KBM-7 (cell line): ENCODE measurements around the gene PDE8B.
A peak's percentile ranks its signal among the peaks of the same experiment; 100 is the strongest.

ENCODE experiments used
- DNase-seq: peaks from one replicate; pipeline ENCODE4 v3.0.0-alpha.2; 2015
- in situ Hi-C: fragments of 300-500 bp; cut with MboI; formaldehyde crosslinking; loops from 2 replicates; pipeline ENCODE4 v1.14.3; 2020; ENCODE audit warnings: low sequenced_read_pairs, low pct_unique_long_range_greater_than_20kb, mixed read lengths

PDE8B gene

DNA sequence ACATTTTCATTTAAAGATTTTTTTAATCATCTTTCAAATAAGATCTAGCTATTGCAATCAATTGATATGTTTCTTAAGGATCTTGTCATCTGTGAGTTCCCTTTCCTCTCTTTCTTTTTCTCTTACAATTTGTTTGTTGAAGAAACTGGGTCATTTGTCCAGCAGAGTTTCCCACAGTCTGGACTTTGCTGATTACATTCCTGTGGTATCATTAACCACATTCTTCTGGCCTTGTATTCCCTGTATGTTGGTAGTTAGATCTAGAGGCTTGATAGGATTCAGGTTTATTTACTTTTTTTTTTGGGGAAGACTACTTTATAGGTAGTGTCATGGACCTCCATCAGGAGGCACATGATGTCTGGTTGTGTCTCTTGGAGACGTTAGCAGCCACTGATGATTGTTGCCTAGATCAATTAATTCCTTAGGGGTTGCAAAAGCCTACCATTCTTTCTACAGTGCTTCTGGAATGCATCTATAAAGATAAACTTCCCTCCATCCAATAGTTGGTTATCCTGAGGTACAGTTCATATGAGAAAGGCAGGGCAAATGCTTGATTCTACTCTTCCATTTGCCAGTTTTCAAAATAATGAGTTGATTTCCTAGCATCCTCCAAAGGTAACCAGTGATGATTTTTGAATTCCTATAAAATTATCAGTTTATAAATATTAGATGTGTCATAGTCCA lies 14.3 kb downstream of the PDE8B start:
- no peak for DNase-seq
- in situ Hi-C loops = no loop called here

DNA sequence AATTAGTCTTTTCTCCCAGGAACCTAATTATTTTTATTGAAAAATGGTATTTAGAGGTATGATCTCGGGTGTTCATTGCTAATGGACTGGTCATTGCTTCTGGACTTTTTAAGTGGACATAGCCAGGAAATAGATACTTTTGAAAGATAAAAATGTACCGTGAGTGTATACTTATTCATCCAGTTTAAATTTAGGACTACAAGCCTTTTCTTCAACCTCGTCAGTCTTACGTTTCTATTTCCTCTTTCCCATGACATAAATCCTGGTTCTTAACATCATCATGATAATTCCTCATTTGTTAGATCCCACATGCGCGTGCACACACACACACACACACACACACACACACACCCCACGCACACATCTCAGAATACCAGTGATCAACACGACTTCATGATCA lies 15.1 kb downstream of the PDE8B start:
- in situ Hi-C loops = no loop called here
- no peak for DNase-seq

GRCh38 chr5:77229887-77230286 lies 19.4 kb downstream of the PDE8B start:
- in situ Hi-C loops = no loop called here
- DNase-seq = no peak

GRCh38 chr5:77230727-77231470 lies 20.4 kb downstream of the PDE8B start:
- in situ Hi-C loops = no loop called here
- peak; percentile 51 for DNase-seq

DNA sequence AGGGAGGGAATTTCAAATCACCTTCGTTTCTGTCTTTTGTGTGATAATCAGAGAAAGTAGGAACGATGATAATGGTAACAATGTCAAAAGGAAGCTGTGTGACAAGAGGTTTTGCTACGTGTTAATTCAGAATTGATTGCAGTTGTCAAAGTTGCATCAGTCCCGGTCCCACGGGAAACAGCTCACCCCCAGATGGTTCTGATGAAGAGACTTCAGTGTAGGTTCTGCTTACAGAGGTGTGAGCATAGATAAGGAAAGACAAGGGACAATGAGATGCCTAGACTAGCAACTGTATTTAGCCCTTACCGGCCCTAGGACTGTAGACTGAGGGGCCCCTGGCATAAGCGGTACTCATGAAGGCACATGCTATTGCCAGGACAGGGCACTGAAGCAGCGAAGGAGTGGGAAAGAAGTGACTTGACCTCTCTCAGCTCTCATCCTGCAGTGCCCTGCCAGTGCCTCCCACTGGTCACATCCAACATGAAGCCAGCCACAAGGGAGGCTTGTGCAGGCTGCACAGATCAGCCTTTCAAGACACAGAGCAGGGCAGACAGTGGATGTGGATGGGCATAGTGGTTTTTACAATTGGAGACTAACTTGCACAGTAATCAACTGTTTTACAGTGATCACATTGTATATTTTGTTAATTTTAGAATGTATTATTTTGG lies 21.1 kb downstream of the PDE8B start:
- peak; percentile 75 for DNase-seq

DNA sequence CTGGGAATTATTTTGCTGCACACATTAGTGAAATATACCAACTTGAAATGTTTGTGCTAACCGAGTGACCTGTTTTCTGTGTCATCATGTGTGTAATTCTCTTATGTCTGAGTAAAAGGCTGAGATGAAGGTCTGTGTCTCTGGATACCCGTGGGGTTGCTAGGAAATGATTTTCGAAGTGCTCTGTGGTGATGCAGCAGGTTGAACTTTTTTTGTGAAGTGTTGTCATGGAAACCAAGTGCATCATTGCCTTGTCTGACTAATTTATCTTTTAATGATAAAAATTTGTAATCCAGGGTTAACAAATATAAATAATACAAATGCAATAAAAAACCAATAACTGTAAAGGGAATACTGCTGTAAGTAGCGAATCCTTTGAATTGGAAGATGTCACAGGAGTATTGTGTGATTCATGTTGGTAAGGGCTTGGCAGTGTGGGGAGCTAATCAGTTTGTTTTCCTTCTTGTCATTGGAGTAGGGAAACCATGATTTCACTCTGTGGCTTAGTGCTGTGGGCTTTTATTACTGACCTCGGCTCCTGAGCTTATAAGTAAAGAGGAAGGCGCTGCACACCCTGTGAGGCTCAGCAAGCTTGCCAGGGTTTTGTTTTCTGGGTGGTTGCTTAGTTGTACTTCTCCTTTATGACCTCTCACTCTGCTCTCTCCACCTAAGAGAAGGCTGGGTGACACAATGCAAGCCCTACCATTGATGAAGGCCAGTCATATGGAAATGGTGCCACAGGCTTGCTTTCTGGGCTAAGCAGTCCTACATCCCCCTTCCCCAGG lies 22.3 kb downstream of the PDE8B start:
- in situ Hi-C loops = no loop called here

More for the DNA sequence above, 21.1 kb downstream of the PDE8B start:
- in situ Hi-C loops = no loop called here

GRCh38 chr5:77235846-77236721 lies 25.6 kb downstream of the PDE8B start:
- no peak for DNase-seq
- in situ Hi-C loops = no loop called here

More for the DNA sequence above, 22.3 kb downstream of the PDE8B start:
- peak; percentile 96 for DNase-seq

DNA sequence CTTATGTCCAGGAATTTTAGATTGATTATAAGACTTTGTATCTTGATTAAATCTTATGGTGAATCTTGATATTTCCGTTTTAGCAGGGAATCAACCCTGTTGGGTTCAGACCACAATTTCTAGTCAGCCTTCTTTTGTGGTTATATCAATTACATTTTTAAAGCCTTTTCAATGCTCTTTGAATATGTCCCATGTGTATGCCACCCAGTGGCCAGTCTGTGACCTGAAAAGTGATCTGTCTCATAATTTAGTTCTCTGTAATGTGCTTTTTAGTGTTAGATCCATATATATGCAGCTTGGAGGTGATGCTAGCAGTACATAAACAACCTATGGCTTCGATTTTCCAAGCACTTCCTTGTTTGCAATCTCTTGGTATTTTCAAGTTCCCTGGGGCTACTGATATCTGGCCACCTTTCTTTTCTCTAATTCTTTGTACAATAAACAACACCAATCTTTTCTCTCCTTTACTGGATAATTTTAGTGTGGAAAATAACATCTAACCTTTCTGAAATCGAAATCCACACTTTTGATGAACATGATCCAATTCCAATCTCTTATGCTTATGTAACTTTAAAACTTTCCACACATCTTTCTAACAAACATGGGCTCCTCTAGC lies 28.8 kb downstream of the PDE8B start:
- peak; percentile 54 for DNase-seq
- in situ Hi-C loops = no loop called here

DNA sequence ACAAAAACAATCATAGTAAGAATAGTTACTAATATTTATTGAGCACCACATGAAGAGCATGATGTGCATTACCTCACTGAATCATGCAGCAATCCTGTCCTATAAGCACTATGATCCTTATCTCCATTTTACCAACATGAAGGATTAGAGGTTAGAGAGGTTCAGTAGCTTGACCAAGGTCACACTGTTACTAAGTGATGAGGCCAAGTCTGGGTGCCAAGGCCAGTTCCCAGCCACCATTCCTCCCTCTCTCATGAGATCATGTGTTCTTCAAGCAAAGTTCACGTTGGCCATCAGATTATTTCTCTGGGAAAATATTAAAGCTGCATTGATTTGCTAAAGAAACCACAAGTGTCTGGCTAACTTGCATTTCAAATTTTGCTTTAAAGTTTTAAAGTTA lies 31.0 kb downstream of the PDE8B start:
- no peak for DNase-seq
- in situ Hi-C loops = no loop called here

DNA sequence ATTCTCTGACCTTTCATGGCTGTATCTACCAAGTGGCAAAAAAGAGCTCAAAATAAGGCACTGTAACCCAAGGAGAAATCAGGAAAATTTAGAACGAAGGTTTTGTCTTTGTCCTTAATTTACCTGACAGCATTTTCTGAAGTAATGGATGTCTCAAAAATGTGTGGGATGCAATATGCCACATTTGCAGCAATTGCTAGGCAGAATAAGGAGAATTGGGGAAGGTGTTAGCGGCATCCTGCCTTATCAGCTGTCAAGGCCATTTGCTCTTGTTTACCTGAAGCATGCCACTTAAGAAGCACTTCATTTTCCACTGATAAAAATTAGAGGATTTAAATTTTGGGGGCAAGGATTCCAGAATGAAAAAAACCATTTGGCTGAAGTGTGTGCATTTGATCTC lies 39.0 kb downstream of the PDE8B start:
- in situ Hi-C loops = no loop called here
- no peak for DNase-seq

GRCh38 chr5:77250021-77250420 lies 39.5 kb downstream of the PDE8B start:
- DNase-seq = no peak
- in situ Hi-C loops = no loop called here

DNA sequence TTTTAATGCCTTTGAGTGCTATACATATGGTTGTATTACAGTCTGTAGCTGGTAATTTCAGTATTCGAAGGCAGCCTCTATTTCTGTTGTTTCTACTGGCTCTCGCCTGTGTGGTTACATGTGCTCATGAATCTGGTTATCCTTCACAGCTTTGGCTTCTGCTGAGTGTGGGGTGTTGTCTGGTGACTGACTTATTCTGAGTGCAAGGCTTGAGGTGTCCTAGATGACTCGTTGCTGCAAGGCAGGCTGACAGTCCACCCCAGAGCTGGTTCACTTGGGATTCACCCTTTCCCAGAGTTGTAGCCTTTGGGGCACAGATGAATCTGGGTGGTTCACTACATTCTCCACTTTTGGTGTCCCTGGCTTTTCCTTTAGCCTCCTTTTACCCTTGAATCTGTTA lies 41.4 kb downstream of the PDE8B start:
- no peak for DNase-seq
- in situ Hi-C loops = no loop called here

GRCh38 chr5:77255617-77256016 lies 45.1 kb downstream of the PDE8B start:
- in situ Hi-C loops = no loop called here
- DNase-seq = no peak

GRCh38 chr5:77256406-77256805 lies 45.9 kb downstream of the PDE8B start:
- in situ Hi-C loops = no loop called here
- no peak for DNase-seq

DNA sequence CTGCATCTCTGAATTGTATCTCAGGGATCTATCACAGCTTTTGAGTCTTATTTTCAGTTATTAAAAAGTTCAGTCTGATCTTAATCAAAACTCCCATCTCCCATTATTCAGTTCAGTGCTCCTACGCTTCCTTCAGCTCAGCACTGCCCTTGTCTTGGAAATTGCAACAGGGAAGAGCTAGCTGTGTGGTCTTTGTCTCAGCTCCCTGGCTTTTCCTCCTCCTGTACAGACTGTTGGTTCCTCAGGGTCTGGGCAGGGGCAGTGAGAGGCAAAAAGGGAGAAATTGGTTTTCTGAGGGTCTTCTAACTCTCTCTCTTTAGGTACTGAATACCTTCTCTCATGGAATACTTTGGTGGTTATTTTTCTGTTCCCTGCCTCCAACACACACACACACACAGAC lies 48.2 kb downstream of the PDE8B start:
- in situ Hi-C loops = no loop called here
- DNase-seq = no peak

GRCh38 chr5:77259476-77259875 lies 49.0 kb downstream of the PDE8B start:
- no peak for DNase-seq
- in situ Hi-C loops = no loop called here

DNA sequence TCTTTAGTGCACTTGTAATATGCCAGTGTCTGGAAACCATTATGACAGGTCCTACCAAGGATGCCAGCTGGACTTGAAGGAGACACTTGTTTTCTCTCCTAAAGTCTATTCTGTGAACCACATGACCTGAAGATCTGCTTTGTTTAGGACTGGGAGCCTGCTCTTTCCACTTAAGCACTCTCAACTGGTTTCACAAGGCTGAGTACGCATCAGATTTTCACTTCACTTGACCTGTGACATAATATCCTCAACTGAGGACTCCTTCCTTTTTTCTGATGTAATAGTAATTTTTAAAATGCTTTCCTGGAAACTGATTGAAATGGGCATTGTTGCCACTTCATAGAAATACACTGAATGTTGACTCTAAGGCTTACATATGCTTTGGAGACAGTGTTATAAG lies 52.2 kb downstream of the PDE8B start:
- in situ Hi-C loops = no loop called here
- DNase-seq = no peak

DNA sequence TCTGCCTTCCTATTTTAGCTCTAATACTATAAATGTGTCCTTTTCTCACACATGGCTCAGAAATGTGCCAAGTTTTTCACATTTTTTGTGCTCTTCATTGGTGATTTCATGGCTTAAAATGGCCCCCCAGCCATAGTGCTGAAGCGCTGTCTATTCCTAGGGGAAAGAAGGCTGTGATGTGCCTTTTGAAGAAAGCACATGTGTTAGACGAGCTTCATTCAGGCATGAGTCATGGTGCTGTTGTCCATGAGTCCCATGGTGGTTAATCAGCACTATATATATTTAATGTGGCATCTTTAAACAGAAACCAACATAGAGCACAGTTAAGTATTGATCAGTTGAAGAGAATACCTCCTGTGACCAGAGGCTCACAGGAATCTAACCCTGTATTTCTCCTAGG lies 55.8 kb downstream of the PDE8B start:
- DNase-seq = no peak
- in situ Hi-C loops = no loop called here
